Peyer's patch (tissue), 4 donors: ENCODE measurements around the gene FEZ2.

ENCODE experiments used
- CTCF ChIP-seq, 6 experiments: fragments of 450-650 bp in 4 of 6; fragments of 200-600 bp in 2 of 6; sonication (generic) in 1 of 6; IDR thresholded peaks; one replicate each; pipeline ENCODE4 v1.5.1; 2017 to 2019; ENCODE audit warnings: antibody characterized with exemption in 6 of 6, mild to moderate bottlenecking in 3 of 6, moderate library complexity in 1 of 6
- POLR2A ChIP-seq, 2 donors: fragments of 450-650 bp; IDR thresholded peaks; one replicate each; pipeline ENCODE4 v1.5.1; 2017; ENCODE audit warnings: antibody characterized with exemption in 2 of 2, mild to moderate bottlenecking in 2 of 2, moderate library complexity in 2 of 2

DNA sequence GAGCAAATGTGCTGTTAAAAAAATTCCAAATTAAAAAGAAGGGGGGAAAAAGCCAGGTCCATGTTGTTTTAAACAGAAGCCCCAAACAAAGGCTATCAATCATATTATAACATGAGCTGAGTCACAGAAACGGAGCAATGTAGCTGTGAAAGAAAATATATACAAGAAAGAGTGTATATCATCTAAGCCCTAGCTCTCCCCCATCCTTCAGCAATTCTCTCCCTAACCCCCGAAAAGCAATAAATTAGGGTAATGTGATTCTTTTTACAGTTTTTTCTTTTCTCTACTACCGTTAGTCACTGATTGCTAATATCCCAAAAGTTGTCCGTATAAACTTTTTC is 25.3 kb downstream of the FEZ2 start:
- no peak for TF ChIP-seq CTCF (IDR thresholded peaks at IDR 0.05)
- TF ChIP-seq POLR2A (IDR thresholded peaks at IDR 0.05), result no peak
